ENCODE results near the gene TTC23.
A peak's percentile ranks its signal among the peaks of the same experiment; 100 is the strongest.

Gene TTC23

GRCh38 chr15:99213187-99213811, 36.1 kb downstream of the TTC23 start:
- peak; percentile 66 for DNase-seq (ENCODE audit: low spot score)
- peak; percentile 89 for TF ChIP-seq CTCF (IDR thresholded peaks at IDR 0.05; ENCODE audit: extremely low read depth, missing control alignments)

GRCh38 chr15:99212406-99212805, 37.0 kb downstream of the TTC23 start:
- TF ChIP-seq CTCF (IDR thresholded peaks at IDR 0.05; ENCODE audit: extremely low read depth, missing control alignments) = no peak
- no peak for DNase-seq (ENCODE audit: low spot score)

GRCh38 chr15:99211926-99212325, 37.5 kb downstream of the TTC23 start:
- TF ChIP-seq CTCF (IDR thresholded peaks at IDR 0.05; ENCODE audit: extremely low read depth, missing control alignments) = no peak
- no peak for DNase-seq (ENCODE audit: low spot score)

- TF ChIP-seq CTCF (IDR thresholded peaks at IDR 0.05; ENCODE audit: extremely low read depth, missing control alignments) = no peak
- DNase-seq (ENCODE audit: low spot score) = no peak
Measured at GRCh38 chr15:99210334-99210733, 39.0 kb downstream of the TTC23 start.

- no peak for TF ChIP-seq CTCF (IDR thresholded peaks at IDR 0.05; ENCODE audit: extremely low read depth, missing control alignments)
- DNase-seq (ENCODE audit: low spot score) = no peak
Measured at GRCh38 chr15:99209326-99209725, 40.1 kb downstream of the TTC23 start.

- TF ChIP-seq CTCF (IDR thresholded peaks at IDR 0.05; ENCODE audit: extremely low read depth, missing control alignments) = no peak
- no peak for DNase-seq (ENCODE audit: low spot score)
Measured at GRCh38 chr15:99207672-99208071, 41.7 kb downstream of the TTC23 start.

GRCh38 chr15:99202176-99202552, 47.2 kb downstream of the TTC23 start:
- DNase-seq (ENCODE audit: low spot score) = no peak
- no peak for TF ChIP-seq CTCF (IDR thresholded peaks at IDR 0.05; ENCODE audit: extremely low read depth, missing control alignments)

All from GM20000 (cell line).